ENCODE results near the gene MICAL2.

MICAL2 gene

DNA sequence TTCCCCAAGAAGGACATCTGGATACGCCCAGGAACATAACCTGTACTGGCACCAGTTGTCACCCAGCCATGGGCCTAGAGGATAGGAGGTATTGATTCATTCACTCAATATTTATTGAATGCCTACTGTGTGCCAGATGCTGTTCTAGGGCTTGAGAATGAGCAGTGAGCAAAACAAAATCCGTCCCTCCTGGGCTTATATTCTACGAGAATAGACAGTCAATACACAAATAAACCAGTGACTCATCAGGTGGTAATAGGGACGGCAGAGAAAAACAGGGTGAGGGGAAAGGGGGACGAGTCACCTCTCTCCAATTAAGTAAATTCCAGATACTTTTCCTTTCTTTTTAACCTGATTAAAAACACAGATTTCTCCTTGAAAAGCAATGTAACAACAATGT is 103.5 kb downstream of the MICAL2 start:
- Mint-ChIP-seq H3K27ac (peak overlapping the region in 1 of 2 donors; percentile 91), H3K4me3 (no peak overlapping the region), H3K36me3 (ENCODE audit: insufficient read depth) (peaks cover 49% of the 10 kb centered on the region), H3K27me3 (no peaks in the 10 kb centered on the region), H3K9me3 (no peaks in the 10 kb centered on the region), H3K4me1 (ENCODE audit: low read depth in 2 of 2) (peaks cover 11 to 31% of the 10 kb centered on the region in 2 donors)
- ATAC-seq (replicated peaks) (no peak), DNase-seq (no peak)

GRCh38 chr11:12214751-12215150 is 104.4 kb downstream of the MICAL2 start:
- ATAC-seq (replicated peaks) (no peak), DNase-seq (no peak)
- peak overlapping the region in 1 of 2 donors; percentile 13 for H3K4me3 Mint-ChIP-seq
- H3K36me3 Mint-ChIP-seq (ENCODE audit: insufficient read depth): peaks cover 47% of the 10 kb centered on the region
- H3K9me3 Mint-ChIP-seq: no peaks in the 10 kb centered on the region
- peak overlapping the region; percentile 88 to 91 for H3K27ac Mint-ChIP-seq
- peaks cover 11 to 31% of the 10 kb centered on the region in 2 donors for H3K4me1 Mint-ChIP-seq (ENCODE audit: low read depth in 2 of 2)
- no peaks in the 10 kb centered on the region for H3K27me3 Mint-ChIP-seq

DNA sequence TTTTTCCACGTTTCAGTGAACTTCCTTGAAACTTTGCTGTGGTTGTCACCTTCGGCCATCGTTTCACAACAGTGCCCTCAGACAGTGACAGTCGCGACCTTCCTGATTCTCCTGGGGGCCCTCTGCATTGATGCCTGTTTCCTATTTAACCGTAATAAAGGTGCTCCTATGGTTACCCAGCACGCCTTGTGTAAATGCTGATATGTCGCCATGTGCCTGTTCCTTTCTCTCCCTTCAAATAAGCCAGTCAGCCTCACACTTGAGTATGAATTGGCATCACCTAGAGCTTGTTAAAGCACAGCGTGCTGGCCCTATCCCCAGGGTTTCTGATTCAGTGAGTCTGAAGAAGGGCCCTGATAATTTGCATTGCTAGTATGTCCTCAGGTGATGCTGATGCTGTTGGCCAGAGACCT is 104.8 kb downstream of the MICAL2 start:
- H3K4me3 Mint-ChIP-seq: peak overlapping the region in 1 of 2 donors; percentile 13
- no peak for DNase-seq
- H3K9me3 Mint-ChIP-seq: no peaks in the 10 kb centered on the region
- peaks cover 11 to 31% of the 10 kb centered on the region in 2 donors for H3K4me1 Mint-ChIP-seq (ENCODE audit: low read depth in 2 of 2)
- peak; percentile 44 for ATAC-seq (replicated peaks)
- H3K36me3 Mint-ChIP-seq (ENCODE audit: insufficient read depth): peaks cover 44% of the 10 kb centered on the region
- no peaks in the 10 kb centered on the region for H3K27me3 Mint-ChIP-seq
- peak overlapping the region; percentile 88 to 91 for H3K27ac Mint-ChIP-seq

DNA sequence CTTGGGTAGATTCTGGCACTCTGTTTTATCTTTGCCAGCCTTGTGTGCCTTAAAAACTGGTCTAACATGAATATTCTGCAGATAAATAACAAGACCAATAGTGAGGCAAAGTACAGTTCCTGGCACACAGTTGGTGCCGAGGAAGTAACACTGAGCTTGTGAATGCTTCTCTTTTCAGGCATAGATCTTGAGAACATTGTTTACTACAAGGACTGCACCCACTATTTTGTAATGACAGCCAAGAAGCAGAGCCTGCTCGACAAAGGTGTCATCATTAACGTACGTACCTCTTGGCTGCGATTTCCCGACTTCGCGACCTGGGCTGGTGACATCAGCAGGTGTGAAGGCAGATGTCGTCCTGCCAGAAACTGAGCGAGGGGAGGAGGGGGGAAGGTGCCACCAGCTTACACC is 105.7 kb downstream of the MICAL2 start:
- Mint-ChIP-seq H3K4me1 (ENCODE audit: low read depth in 2 of 2) (peaks cover 11 to 34% of the 10 kb centered on the region in 2 donors), H3K36me3 (ENCODE audit: insufficient read depth) (peaks cover 36% of the 10 kb centered on the region), H3K27me3 (no peaks in the 10 kb centered on the region), H3K4me3 (peak overlapping the region in 1 of 2 donors; percentile 34), H3K9me3 (no peaks in the 10 kb centered on the region), H3K27ac (peak overlapping the region; percentile 88 to 91)
- peak; percentile 77 for ATAC-seq (replicated peaks)
- peak; percentile 34 to 63 (median 41) for DNase-seq

DNA sequence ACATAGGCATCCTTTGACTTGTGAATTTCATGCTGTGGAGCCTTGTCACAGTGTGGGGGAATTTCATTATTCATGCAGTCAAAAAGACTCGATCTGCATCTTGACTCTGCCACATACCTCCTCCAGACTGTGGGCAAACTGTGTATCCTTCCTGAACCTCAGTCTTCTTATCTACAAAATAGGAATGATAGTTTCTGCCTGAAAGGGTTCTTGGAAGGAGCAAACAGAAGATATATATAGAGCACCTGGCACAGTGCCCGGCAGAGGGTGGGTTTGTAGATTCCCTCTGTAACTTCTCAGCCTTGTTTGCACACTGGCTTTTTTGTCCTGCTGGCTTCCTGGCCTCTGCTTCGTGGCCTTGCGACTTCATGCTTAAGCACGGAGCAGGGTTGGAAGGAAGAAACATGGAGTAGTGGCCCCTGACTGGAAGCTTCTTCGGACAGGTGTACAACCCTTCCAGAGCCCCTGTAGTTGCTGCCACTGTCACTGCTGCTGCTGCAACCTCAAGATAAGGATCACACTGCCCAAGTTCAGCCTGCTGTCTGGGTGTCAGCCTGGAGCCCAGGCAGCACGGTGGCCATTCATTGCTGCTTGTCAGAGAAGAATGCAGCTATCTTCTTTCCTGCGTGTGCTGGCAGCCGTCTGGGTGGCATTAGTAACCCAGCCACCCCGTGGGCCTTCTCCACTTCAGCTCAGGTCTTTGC is 106.4 kb downstream of the MICAL2 start:
- Mint-ChIP-seq H3K4me3 (peak overlapping the region in 1 of 2 donors; percentile 34), H3K36me3 (ENCODE audit: insufficient read depth) (peaks cover 28% of the 10 kb centered on the region), H3K4me1 (ENCODE audit: low read depth in 2 of 2) (peaks cover 19 to 42% of the 10 kb centered on the region in 2 donors), H3K27ac (peak overlapping the region; percentile 88 to 91), H3K9me3 (no peaks in the 10 kb centered on the region), H3K27me3 (no peaks in the 10 kb centered on the region)
- ATAC-seq (replicated peaks): peak; percentile 6
- DNase-seq: no peak

DNA sequence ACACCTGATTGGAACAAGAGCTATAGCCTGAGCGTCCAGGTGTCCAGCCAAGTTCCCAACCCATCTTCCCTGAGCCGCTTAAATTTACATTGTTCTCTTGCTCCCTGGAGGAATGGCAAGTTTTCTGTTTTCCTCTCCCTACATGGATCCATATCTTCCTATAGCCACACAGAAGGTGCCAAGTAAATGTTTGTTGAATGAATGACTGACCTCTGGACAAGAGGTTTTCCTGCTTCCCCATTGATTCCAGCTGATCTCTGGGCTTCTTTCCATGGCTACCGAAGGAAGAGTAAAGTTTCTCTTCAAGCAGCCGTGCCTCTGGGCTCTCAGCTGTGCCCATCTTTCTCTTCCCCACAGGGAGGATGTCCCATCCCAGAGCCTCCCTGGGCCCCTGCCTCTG is 107.5 kb downstream of the MICAL2 start:
- H3K27ac Mint-ChIP-seq: peak overlapping the region in 1 of 2 donors; percentile 90
- peaks cover 26% of the 10 kb centered on the region for H3K36me3 Mint-ChIP-seq (ENCODE audit: insufficient read depth)
- H3K27me3 Mint-ChIP-seq: no peaks in the 10 kb centered on the region
- H3K4me3 Mint-ChIP-seq: peak overlapping the region in 1 of 2 donors; percentile 18
- no peaks in the 10 kb centered on the region for H3K9me3 Mint-ChIP-seq
- DNase-seq (no peak), ATAC-seq (replicated peaks) (no peak)
- peaks cover 29 to 51% of the 10 kb centered on the region in 2 donors for H3K4me1 Mint-ChIP-seq (ENCODE audit: low read depth in 2 of 2)

DNA sequence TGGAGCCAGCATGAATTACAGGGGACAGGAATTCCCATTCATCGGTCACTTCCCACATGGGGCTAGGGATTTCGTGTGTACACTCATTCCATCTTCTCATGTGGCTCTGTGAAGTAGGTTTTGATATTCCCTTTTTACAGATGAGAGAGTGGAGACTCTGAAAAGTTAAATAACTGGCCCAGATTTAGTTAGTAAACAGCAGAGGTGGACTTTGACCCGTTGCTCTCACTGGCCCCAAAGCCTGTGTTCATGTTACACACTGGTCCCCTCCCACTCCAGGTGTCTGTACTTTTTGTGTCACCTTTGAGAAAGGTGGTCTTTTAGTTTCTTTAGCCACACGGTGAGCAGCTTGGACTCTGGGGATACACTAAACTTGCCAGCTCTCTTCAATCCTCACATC is 108.5 kb downstream of the MICAL2 start:
- no peaks in the 10 kb centered on the region for H3K27me3 Mint-ChIP-seq
- H3K9me3 Mint-ChIP-seq: no peaks in the 10 kb centered on the region
- peak overlapping the region in 1 of 2 donors; percentile 90 for H3K27ac Mint-ChIP-seq
- ATAC-seq (replicated peaks): no peak
- H3K36me3 Mint-ChIP-seq (ENCODE audit: insufficient read depth): peaks cover 34% of the 10 kb centered on the region
- no peak for DNase-seq
- H3K4me3 Mint-ChIP-seq: no peak overlapping the region
- H3K4me1 Mint-ChIP-seq (ENCODE audit: low read depth in 2 of 2): peaks cover 39 to 61% of the 10 kb centered on the region in 2 donors

- Mint-ChIP-seq H3K4me3 (no peak overlapping the region), H3K36me3 (ENCODE audit: insufficient read depth) (peaks cover 42% of the 10 kb centered on the region), H3K27ac (peak overlapping the region; percentile 63 to 90), H3K9me3 (no peaks in the 10 kb centered on the region), H3K27me3 (no peaks in the 10 kb centered on the region), H3K4me1 (ENCODE audit: low read depth in 2 of 2) (peaks cover 46 to 67% of the 10 kb centered on the region in 2 donors)
- ATAC-seq (replicated peaks) (no peak), DNase-seq (no peak)
These were observed 109.4 kb downstream of the MICAL2 start for GRCh38 chr11:12219757-12220156.

- Mint-ChIP-seq H3K27ac (peak overlapping the region; percentile 63 to 90), H3K36me3 (ENCODE audit: insufficient read depth) (peaks cover 42% of the 10 kb centered on the region), H3K4me1 (ENCODE audit: low read depth in 2 of 2) (peaks cover 44 to 67% of the 10 kb centered on the region in 2 donors), H3K4me3 (no peak overlapping the region), H3K27me3 (no peaks in the 10 kb centered on the region), H3K9me3 (no peaks in the 10 kb centered on the region)
- ATAC-seq (replicated peaks): no peak
- no peak for DNase-seq
These were observed 109.9 kb downstream of the MICAL2 start for GRCh38 chr11:12220305-12220704.

- H3K4me1 Mint-ChIP-seq (ENCODE audit: low read depth in 2 of 2): peaks cover 44 to 63% of the 10 kb centered on the region in 2 donors
- peaks cover 42% of the 10 kb centered on the region for H3K36me3 Mint-ChIP-seq (ENCODE audit: insufficient read depth)
These were observed 110.7 kb downstream of the MICAL2 start for GRCh38 chr11:12221051-12221535.

GRCh38 chr11:12222055-12222792 is 111.8 kb downstream of the MICAL2 start:
- Mint-ChIP-seq H3K27ac (peak overlapping the region; percentile 97 to 98), H3K27me3 (no peaks in the 10 kb centered on the region), H3K4me3 (peak overlapping the region; percentile 77 to 86), H3K36me3 (ENCODE audit: insufficient read depth) (peaks cover 45% of the 10 kb centered on the region), H3K9me3 (no peaks in the 10 kb centered on the region), H3K4me1 (ENCODE audit: low read depth in 2 of 2) (peaks cover 46 to 54% of the 10 kb centered on the region in 2 donors)
- ATAC-seq (replicated peaks) (no peak), DNase-seq (peak in 1 of 3 experiments; percentile 11)

More at GRCh38 chr11:12221051-12221535, 110.7 kb downstream of the MICAL2 start:
- H3K27ac Mint-ChIP-seq: peak overlapping the region in 1 of 2 donors; percentile 98
- no peaks in the 10 kb centered on the region for H3K9me3 Mint-ChIP-seq
- no peak for DNase-seq
- H3K27me3 Mint-ChIP-seq: no peaks in the 10 kb centered on the region
- peak overlapping the region in 1 of 2 donors; percentile 44 for H3K4me3 Mint-ChIP-seq
- no peak for ATAC-seq (replicated peaks)

- peak in 1 of 3 experiments; percentile 29 for DNase-seq
- Mint-ChIP-seq H3K4me3 (peak overlapping the region; percentile 77 to 86), H3K36me3 (ENCODE audit: insufficient read depth) (peaks cover 54% of the 10 kb centered on the region), H3K27me3 (no peaks in the 10 kb centered on the region), H3K4me1 (ENCODE audit: low read depth in 2 of 2) (peaks cover 52% of the 10 kb centered on the region in 2 donors), H3K27ac (peak overlapping the region; percentile 97 to 98), H3K9me3 (no peaks in the 10 kb centered on the region)
- peak; percentile 46 for ATAC-seq (replicated peaks)
These were observed 113.6 kb downstream of the MICAL2 start for GRCh38 chr11:12223771-12224536.

- Mint-ChIP-seq H3K36me3 (ENCODE audit: insufficient read depth) (peaks cover 52% of the 10 kb centered on the region), H3K4me3 (peak overlapping the region; percentile 77 to 86), H3K4me1 (ENCODE audit: low read depth in 2 of 2) (peaks cover 52% of the 10 kb centered on the region in 2 donors), H3K27ac (peak overlapping the region; percentile 97 to 98), H3K27me3 (no peaks in the 10 kb centered on the region), H3K9me3 (no peaks in the 10 kb centered on the region)
- peak; percentile 94 for ATAC-seq (replicated peaks)
- peak; percentile 88 to 90 (median 89) for DNase-seq
These were observed 114.1 kb downstream of the MICAL2 start for GRCh38 chr11:12224537-12224893.

Measured in effector memory CD8-positive, alpha-beta T cell (primary cell).